Measurements from ENCODE around the gene ZNF182.
A peak's percentile ranks its signal among the peaks of the same experiment; 100 is the strongest.
"Not testable (repeated sequence)": the region's sequence is repeated elsewhere in the genome, so short reads cannot be mapped to it uniquely, and the experiment has no call there.

The ZNF182 gene

DNA sequence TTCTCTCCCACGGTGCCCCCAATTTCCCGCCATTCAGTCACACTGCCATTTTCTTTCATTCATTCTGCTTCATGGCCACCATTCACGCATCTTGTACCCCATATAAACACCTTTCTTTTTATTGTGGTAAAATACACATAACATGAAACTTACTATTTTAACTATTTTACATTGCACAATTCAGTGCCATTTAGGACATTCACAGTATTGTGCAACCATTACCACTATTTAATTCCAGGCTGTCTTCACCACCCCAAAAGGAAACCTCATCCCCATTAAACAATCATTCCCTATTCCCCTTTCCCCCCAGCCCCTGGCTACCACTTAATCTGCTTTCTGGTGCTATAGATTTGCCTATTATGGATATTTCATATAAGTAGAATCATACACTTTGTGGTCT is 18.9 kb upstream of the ZNF182 start:
- no peaks in the 10 kb centered on the region for H3K27me3 ChIP-seq (ENCODE audit: control insufficient read depth, insufficient read depth, low read length)
- H3K9ac ChIP-seq = no peak overlapping the region
- H3K4me3 ChIP-seq (ENCODE audit: low read depth, low read length) = no peak overlapping the region
- H2AFZ ChIP-seq = no peak overlapping the region
- no peaks in the 10 kb centered on the region for H3K9me3 ChIP-seq (ENCODE audit: control insufficient read depth, low read length)
- H3K79me2 ChIP-seq = no peaks in the 10 kb centered on the region
- H3K36me3 ChIP-seq (ENCODE audit: control insufficient read depth, insufficient read depth, low read length) = no peaks in the 10 kb centered on the region
- no peak overlapping the region for H3K4me2 ChIP-seq (ENCODE audit: low read length)
- no peak overlapping the region for H3K27ac ChIP-seq
- no peak for TF ChIP-seq CTCF (IDR thresholded peaks at IDR 0.05)
- H3K4me1 ChIP-seq = no peaks in the 10 kb centered on the region

DNA sequence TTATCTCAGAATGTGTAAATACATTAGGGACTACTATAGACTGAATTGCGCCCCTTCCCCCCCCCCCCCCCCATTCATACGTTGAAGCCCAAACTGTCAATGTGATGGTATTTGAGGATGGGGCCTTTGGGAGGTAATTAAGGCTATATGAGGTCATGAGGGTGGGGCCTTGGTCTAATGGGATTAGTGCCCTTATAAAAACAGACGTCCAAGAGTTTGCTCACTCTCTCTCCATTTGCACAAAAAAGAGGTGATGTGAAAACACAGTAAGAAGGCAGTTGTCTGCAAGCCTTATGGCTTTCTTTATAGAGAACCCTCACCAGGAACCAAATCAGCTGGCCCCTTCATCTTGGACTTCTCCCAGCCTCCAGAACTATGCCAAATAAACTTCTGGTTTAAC is 18.3 kb upstream of the ZNF182 start:
- no peaks in the 10 kb centered on the region for H3K79me2 ChIP-seq
- H3K27me3 ChIP-seq (ENCODE audit: control insufficient read depth, insufficient read depth, low read length) = no peaks in the 10 kb centered on the region
- H3K9ac ChIP-seq = no peak overlapping the region
- no peak for TF ChIP-seq CTCF (IDR thresholded peaks at IDR 0.05)
- H3K4me2 ChIP-seq (ENCODE audit: low read length) = peak overlapping the region; percentile 79
- H3K4me3 ChIP-seq (ENCODE audit: low read depth, low read length) = peak overlapping the region; percentile 76
- no peak overlapping the region for H2AFZ ChIP-seq
- no peak overlapping the region for H3K27ac ChIP-seq
- H3K4me1 ChIP-seq = no peaks in the 10 kb centered on the region
- no peaks in the 10 kb centered on the region for H3K36me3 ChIP-seq (ENCODE audit: control insufficient read depth, insufficient read depth, low read length)
- H3K9me3 ChIP-seq (ENCODE audit: control insufficient read depth, low read length) = no peaks in the 10 kb centered on the region

DNA sequence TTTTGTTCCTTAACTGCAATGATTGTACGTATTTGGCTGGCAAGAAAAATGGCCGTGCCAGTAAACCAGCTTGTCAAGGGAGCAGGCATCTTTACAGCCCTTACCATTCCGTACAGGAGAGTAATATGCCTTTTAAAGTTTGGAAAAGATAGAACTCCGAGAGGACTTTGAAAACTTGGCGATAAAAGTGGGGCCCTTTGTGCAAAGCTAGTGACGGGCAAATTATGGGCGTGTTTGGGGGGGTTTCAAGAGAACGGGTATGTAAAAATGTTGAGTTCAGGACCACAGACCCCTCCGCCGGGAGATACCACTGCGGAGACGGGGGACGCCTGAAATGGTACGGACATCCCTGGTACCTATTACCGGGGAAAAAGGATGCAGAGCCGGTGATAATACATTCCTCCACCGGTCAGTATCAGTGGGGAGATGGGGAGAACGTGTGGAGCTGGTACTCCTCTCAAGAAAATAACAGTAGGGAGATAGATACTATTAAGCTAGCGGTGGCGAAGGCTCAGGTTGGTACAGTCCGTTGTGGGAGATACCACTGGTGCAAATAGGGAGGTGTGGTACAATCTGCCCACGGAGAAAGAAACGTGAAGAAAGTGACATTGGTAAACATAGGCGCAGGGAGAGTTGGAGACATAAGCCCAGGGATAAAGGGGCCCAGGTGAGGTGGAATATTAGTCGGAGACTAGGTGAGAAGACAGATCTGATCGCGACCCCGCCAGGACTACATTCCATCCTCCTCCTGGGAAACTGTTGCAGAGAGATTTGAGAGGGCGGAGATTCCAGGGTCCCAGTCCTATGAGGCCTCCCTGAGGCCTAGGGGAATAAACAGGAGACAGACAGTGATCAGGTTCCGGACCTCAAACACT is 17.5 kb upstream of the ZNF182 start:
- peak overlapping the region; percentile 81 for H2AFZ ChIP-seq
- H3K4me3 ChIP-seq (ENCODE audit: low read depth, low read length) = peak overlapping the region; percentile 76
- TF ChIP-seq CTCF (IDR thresholded peaks at IDR 0.05) = no peak
- no peaks in the 10 kb centered on the region for H3K9me3 ChIP-seq (ENCODE audit: control insufficient read depth, low read length)
- H3K36me3 ChIP-seq (ENCODE audit: control insufficient read depth, insufficient read depth, low read length) = no peaks in the 10 kb centered on the region
- peak overlapping the region; percentile 79 for H3K4me2 ChIP-seq (ENCODE audit: low read length)
- no peak overlapping the region for H3K9ac ChIP-seq
- no peaks in the 10 kb centered on the region for H3K27me3 ChIP-seq (ENCODE audit: control insufficient read depth, insufficient read depth, low read length)
- peak overlapping the region; percentile 95 for H3K27ac ChIP-seq
- no peaks in the 10 kb centered on the region for H3K79me2 ChIP-seq
- no peaks in the 10 kb centered on the region for H3K4me1 ChIP-seq

DNA sequence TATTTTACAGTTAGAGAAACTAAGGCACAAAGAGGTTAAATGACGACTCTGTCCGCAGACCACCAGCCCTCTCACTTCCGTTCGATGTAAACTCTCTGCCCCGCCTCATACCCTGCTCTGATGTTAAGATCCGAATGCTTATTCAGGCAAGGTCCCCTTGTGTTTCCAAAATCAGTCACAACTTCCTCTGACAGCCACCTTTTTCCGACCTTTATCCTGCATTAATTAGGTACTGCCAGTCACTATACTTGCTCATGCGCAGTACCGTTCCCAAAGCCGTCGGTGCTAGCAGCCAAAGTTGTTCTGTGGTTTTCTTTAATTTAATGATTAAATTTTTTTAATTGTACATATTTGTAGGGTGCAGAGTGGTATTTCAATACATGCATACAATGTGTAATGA is 16.7 kb upstream of the ZNF182 start:
- not testable (repeated sequence) for H3K79me2 ChIP-seq; H3K9ac ChIP-seq; H3K9me3 ChIP-seq (ENCODE audit: control insufficient read depth, low read length); H3K27ac ChIP-seq; H2AFZ ChIP-seq; H3K36me3 ChIP-seq (ENCODE audit: control insufficient read depth, insufficient read depth, low read length); H3K27me3 ChIP-seq (ENCODE audit: control insufficient read depth, insufficient read depth, low read length); H3K4me1 ChIP-seq
- H3K4me3 ChIP-seq (ENCODE audit: low read depth, low read length) = peak overlapping the region; percentile 76
- H3K4me2 ChIP-seq (ENCODE audit: low read length) = peak overlapping the region; percentile 79

DNA sequence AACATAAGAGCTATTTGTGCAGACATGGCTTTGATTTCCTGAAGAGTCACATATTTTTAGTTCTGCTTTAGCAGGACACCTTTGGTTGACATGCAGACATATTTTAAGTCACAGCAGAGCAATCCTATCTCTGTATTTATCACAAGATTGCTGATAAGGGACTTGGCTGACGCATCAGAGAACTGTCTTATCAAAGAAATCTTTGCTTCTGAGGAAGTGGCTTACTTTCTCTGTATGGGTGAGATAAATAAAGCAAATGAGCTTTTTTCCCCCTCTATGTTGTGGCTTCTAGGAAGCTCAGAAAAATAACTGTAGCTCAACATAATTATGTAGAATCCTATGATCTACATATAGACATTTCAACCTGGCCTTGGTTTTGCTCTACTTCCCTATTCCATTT is 16.1 kb upstream of the ZNF182 start:
- not testable (repeated sequence) for H3K27ac ChIP-seq; H2AFZ ChIP-seq; H3K36me3 ChIP-seq (ENCODE audit: control insufficient read depth, insufficient read depth, low read length); H3K9me3 ChIP-seq (ENCODE audit: control insufficient read depth, low read length); H3K79me2 ChIP-seq; H3K9ac ChIP-seq; H3K27me3 ChIP-seq (ENCODE audit: control insufficient read depth, insufficient read depth, low read length); H3K4me2 ChIP-seq (ENCODE audit: low read length); H3K4me3 ChIP-seq (ENCODE audit: low read depth, low read length); H3K4me1 ChIP-seq

GRCh38 chrX:48016583-48017310 is 13.0 kb upstream of the ZNF182 start:
- not testable (repeated sequence) for H3K79me2 ChIP-seq; H3K36me3 ChIP-seq (ENCODE audit: control insufficient read depth, insufficient read depth, low read length); H3K9ac ChIP-seq; H2AFZ ChIP-seq; H3K27ac ChIP-seq; H3K4me1 ChIP-seq; H3K4me3 ChIP-seq (ENCODE audit: low read depth, low read length); H3K27me3 ChIP-seq (ENCODE audit: control insufficient read depth, insufficient read depth, low read length); H3K9me3 ChIP-seq (ENCODE audit: control insufficient read depth, low read length); H3K4me2 ChIP-seq (ENCODE audit: low read length)

- not testable (repeated sequence) for H3K27me3 ChIP-seq (ENCODE audit: control insufficient read depth, insufficient read depth, low read length); H3K4me3 ChIP-seq (ENCODE audit: low read depth, low read length); H3K9ac ChIP-seq; H3K4me2 ChIP-seq (ENCODE audit: low read length); H2AFZ ChIP-seq; H3K4me1 ChIP-seq; H3K79me2 ChIP-seq; H3K27ac ChIP-seq; H3K9me3 ChIP-seq (ENCODE audit: control insufficient read depth, low read length); H3K36me3 ChIP-seq (ENCODE audit: control insufficient read depth, insufficient read depth, low read length)
Measured at GRCh38 chrX:48009445-48009960, 5.7 kb upstream of the ZNF182 start.

DNA sequence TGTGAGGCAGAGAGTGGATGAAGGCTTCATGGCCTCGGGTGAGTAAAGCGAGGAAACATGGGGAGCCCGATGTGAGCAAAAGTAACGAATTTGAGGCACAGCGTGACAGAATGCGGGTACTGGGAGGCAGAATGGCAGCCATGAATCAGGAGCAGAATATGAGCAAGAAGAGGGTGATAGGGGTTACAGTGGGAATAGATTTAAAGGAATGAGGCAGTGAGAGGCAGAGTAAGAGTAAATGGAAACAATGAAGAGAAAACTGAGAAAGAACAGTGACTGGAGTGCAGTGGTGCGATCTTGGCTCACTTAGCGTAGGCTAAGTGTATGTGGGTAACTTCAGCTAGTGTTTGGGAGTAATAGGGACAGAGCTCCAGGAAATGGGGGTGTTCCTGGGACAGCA is 2.9 kb upstream of the ZNF182 start, which contains the start of gene SPACA5:
Gene SPACA5, plus strand, starts transcription at position 301 of the 400 bp plus-strand sequence. CDS start 815 bp downstream, outside the sequence.
- H3K36me3 ChIP-seq (ENCODE audit: control insufficient read depth, insufficient read depth, low read length); H3K27ac ChIP-seq; H3K4me3 ChIP-seq (ENCODE audit: low read depth, low read length); H3K9ac ChIP-seq; H3K79me2 ChIP-seq; H3K4me1 ChIP-seq; H3K4me2 ChIP-seq (ENCODE audit: low read length); H3K9me3 ChIP-seq (ENCODE audit: control insufficient read depth, low read length); H2AFZ ChIP-seq; H3K27me3 ChIP-seq (ENCODE audit: control insufficient read depth, insufficient read depth, low read length): not testable (repeated sequence)

Measured in parathyroid adenoma (tissue), 2 donors.